SK-N-SH (cell line): ENCODE measurements around the gene STXBP6. TPM values are rescaled to one million over a fixed set of nuclear protein-coding genes. Genes with fewer than 3 reads are reported as not detected.

ENCODE experiments used
- CTCF ChIA-PET: fragments of 300-600, 350-600 bp; formaldehyde crosslinking; extraction: SDS; loops from one replicate; lab custom pipeline; 2021; lab: Yijun Ruan, JAX
- POLR2A ChIA-PET: fragments of 350-600 bp; sonication (Branson Sonifier 250); formaldehyde crosslinking; extraction: SDS; loops from one replicate; lab custom pipeline; 2020; ENCODE audit warnings: antibody characterized with exemption, inconsistent platforms; lab: Yijun Ruan, JAX
- DNase-seq: peaks from one replicate; pipeline ENCODE4 v3.0.0; 2012
- H2AFZ ChIP-seq: fragments of 200-600 bp; sonication (generic); 2 replicates; pipeline ENCODE4 v1.8.1; 2016; ENCODE audit warnings: antibody characterized with exemption, mild to moderate bottlenecking, low read depth
- H3F3A ChIP-seq: fragments of 200-600 bp; sonication (generic); replicated peaks from 2 replicates; pipeline ENCODE3; 2016; ENCODE audit warnings: antibody characterized with exemption, mild to moderate bottlenecking; ENCODE audit not compliant: insufficient read depth
- H3K27ac ChIP-seq, 2 experiments: fragments of 200-500 bp in 1 of 2; fragments of 200-600 bp in 1 of 2; sonication (Bioruptor generic) in 1 of 2; sonication (generic), shearing (Covaris generic) in 1 of 2; 2 replicates each; pipeline versions ENCODE4 v1.5.1 to v1.6.1; 2014 to 2016; ENCODE audit warnings: low read depth in 2 of 2, inconsistent platforms in 1 of 2, low read length in 1 of 2, mild to moderate bottlenecking in 1 of 2, mixed read lengths in 1 of 2
- H3K27me3 ChIP-seq: fragments of 200-600 bp; sonication (generic), shearing (Covaris generic); 2 replicates; pipeline ENCODE4 v1.6.1; 2016; ENCODE audit warnings: mixed run types; ENCODE audit not compliant: insufficient read depth
- H3K36me3 ChIP-seq, 2 experiments: fragments of 200-500 bp in 1 of 2; fragments of 200-600 bp in 1 of 2; sonication (Bioruptor generic) in 1 of 2; sonication (generic) in 1 of 2; replicated peaks in 1 of 2; 2 replicates each; pipeline versions ENCODE3 to v1.5.1; 2014 to 2016; ENCODE audit warnings: low read length in 1 of 2, mild to moderate bottlenecking in 1 of 2; ENCODE audit not compliant: insufficient read depth in 2 of 2, control insufficient read depth in 1 of 2
- H3K4me1 ChIP-seq, 2 experiments: fragments of 200-500 bp in 1 of 2; fragments of 200-600 bp in 1 of 2; sonication (Bioruptor generic) in 1 of 2; sonication (generic), shearing (Covaris generic) in 1 of 2; 2 replicates each; pipeline versions ENCODE4 v1.5.1 to v1.6.1; 2014 to 2016; ENCODE audit warnings: low read depth in 1 of 2, low read length in 1 of 2, mixed run types in 1 of 2; ENCODE audit not compliant: insufficient read depth in 2 of 2, control insufficient read depth in 1 of 2
- H3K4me2 ChIP-seq: fragments of 200-600 bp; sonication (generic), shearing (Covaris generic); 2 replicates; pipeline ENCODE4 v1.6.1; 2017; ENCODE audit warnings: mixed run types
- H3K4me3 ChIP-seq, 2 experiments: fragments of 200-500 bp in 1 of 2; fragments of 200-600 bp in 1 of 2; sonication (Bioruptor generic) in 1 of 2; sonication (generic), shearing (Covaris generic) in 1 of 2; 2 replicates each; pipeline versions ENCODE4 v1.5.1 to v1.8.1; 2014 to 2016; ENCODE audit warnings: low read depth in 2 of 2, inconsistent platforms in 1 of 2, low read length in 1 of 2, mild to moderate bottlenecking in 1 of 2, mixed read lengths in 1 of 2, moderate library complexity in 1 of 2
- H3K79me2 ChIP-seq: fragments of 200-600 bp; sonication (generic); 2 replicates; pipeline ENCODE4 v1.8.1; 2017; ENCODE audit warnings: mild to moderate bottlenecking; ENCODE audit not compliant: insufficient read depth
- H3K9ac ChIP-seq: fragments of 200-600 bp; sonication (generic); 2 replicates; pipeline ENCODE4 v1.6.1; 2017; ENCODE audit warnings: mixed run types
- H3K9me2 ChIP-seq: fragments of 200-600 bp; sonication (generic); 2 replicates; pipeline ENCODE4 v1.6.1; 2017; ENCODE audit warnings: mixed run types
- H3K9me3 ChIP-seq: fragments of 200-600 bp; sonication (generic); 2 replicates; pipeline ENCODE4 v1.6.1; 2017; ENCODE audit warnings: mixed run types, mild to moderate bottlenecking, moderate library complexity
- H4K20me1 ChIP-seq: fragments of 200-600 bp; sonication (generic); 2 replicates; pipeline ENCODE4 v1.6.1; 2017; ENCODE audit warnings: mild to moderate bottlenecking, mixed run types; ENCODE audit not compliant: insufficient read depth
- ELF1 ChIP-seq: IDR thresholded peaks from 2 replicates; pipeline ENCODE4 v1.4.0; 2012
- EP300 ChIP-seq, 2 experiments: IDR thresholded peaks; 2 replicates each; pipeline versions ENCODE4 v1.4.0 to v1.6.1; 2012; ENCODE audit warnings: borderline replicate concordance in 1 of 2, low read depth in 1 of 2, low read length in 1 of 2
- EZH2phosphoT487 ChIP-seq: fragments of 200-600 bp; sonication (generic); IDR thresholded peaks from 2 replicates; pipeline ENCODE4 v1.6.1; 2017; ENCODE audit warnings: low read depth, mixed run types, mild to moderate bottlenecking, antibody characterized with exemption, moderate library complexity, borderline replicate concordance
- FOSL2 ChIP-seq: IDR thresholded peaks from 2 replicates; pipeline ENCODE4 v1.4.0; 2012; ENCODE audit warnings: low read depth, mild to moderate bottlenecking, moderate library complexity, borderline replicate concordance
- FOXJ3 ChIP-seq: sonication (generic); formaldehyde crosslinking; IDR thresholded peaks from 2 replicates; pipeline ENCODE4 v1.5.1; 2020; ENCODE audit warnings: mild to moderate bottlenecking, missing genetic modification reagents
- JUND ChIP-seq: IDR thresholded peaks from 2 replicates; pipeline ENCODE4 v1.4.0; 2012
- NFIC ChIP-seq: IDR thresholded peaks from 2 replicates; pipeline ENCODE4 v1.4.0; 2012; ENCODE audit warnings: borderline replicate concordance
- POLR2AphosphoS5 ChIP-seq: IDR thresholded peaks from 2 replicates; pipeline ENCODE4 v1.6.1; 2012; ENCODE audit warnings: low read depth, low read length
- RFX5 ChIP-seq: IDR thresholded peaks from 2 replicates; pipeline ENCODE4 v1.6.1; 2012; ENCODE audit warnings: mild to moderate bottlenecking, improper control_type of control experiment, low read length
- SMC3 ChIP-seq: IDR thresholded peaks from 2 replicates; pipeline ENCODE4 v1.6.1; 2012; ENCODE audit warnings: low read depth, low read length, improper control_type of control experiment
- TAF1 ChIP-seq: IDR thresholded peaks from 2 replicates; pipeline ENCODE4 v1.6.1; 2012; ENCODE audit warnings: low read depth, mild to moderate bottlenecking, low read length, moderate library complexity, borderline replicate concordance
- WGBS: methylation state at CpG from one replicate; pipeline ENCODE4 v1.1.6; 2017; ENCODE audit warnings: low lambda C conversion rate; 5-methylcytosine and 5-hydroxymethylcytosine counted together
- polyA plus RNA-seq, 3 experiments: library from polyadenylated mRNA; depleted of rRNA; stranded (reverse); fragments of >200 nt; gene quantifications; 2 replicates each; pipeline ENCODE4 v1.2.3, GENCODE V29; 2012
- TF ChIP-seq, protein P1 (sequence below): IDR thresholded peaks from 2 replicates; pipeline ENCODE4; 2012
- TF ChIP-seq, protein P2 (sequence below): fragments of 150-350 bp; IDR thresholded peaks from 2 replicates; pipeline ENCODE4 v1.6.1; 2016; ENCODE audit warnings: mild to moderate bottlenecking, low read depth, low read length
- TF ChIP-seq, protein P3 (sequence below): IDR thresholded peaks from 2 replicates; pipeline ENCODE4 v1.4.0; 2012; ENCODE audit warnings: low read depth
- TF ChIP-seq, protein P4 (sequence below): fragments of 150-350 bp; IDR thresholded peaks from 2 replicates; pipeline ENCODE4 v1.6.1; 2017; ENCODE audit warnings: antibody characterized with exemption, low read length, low read depth, borderline replicate concordance
- TF ChIP-seq, protein P5 (sequence below): fragments of 200-600 bp; sonication (generic); IDR thresholded peaks from 2 replicates; pipeline ENCODE4 v1.6.1; 2017; ENCODE audit warnings: antibody characterized with exemption, mild to moderate bottlenecking, moderate library complexity

The STXBP6 gene
- polyA plus RNA-seq, 1 of the 3 experiments (the other 2 are of a cell fraction) = 0.16 TPM

DNA sequence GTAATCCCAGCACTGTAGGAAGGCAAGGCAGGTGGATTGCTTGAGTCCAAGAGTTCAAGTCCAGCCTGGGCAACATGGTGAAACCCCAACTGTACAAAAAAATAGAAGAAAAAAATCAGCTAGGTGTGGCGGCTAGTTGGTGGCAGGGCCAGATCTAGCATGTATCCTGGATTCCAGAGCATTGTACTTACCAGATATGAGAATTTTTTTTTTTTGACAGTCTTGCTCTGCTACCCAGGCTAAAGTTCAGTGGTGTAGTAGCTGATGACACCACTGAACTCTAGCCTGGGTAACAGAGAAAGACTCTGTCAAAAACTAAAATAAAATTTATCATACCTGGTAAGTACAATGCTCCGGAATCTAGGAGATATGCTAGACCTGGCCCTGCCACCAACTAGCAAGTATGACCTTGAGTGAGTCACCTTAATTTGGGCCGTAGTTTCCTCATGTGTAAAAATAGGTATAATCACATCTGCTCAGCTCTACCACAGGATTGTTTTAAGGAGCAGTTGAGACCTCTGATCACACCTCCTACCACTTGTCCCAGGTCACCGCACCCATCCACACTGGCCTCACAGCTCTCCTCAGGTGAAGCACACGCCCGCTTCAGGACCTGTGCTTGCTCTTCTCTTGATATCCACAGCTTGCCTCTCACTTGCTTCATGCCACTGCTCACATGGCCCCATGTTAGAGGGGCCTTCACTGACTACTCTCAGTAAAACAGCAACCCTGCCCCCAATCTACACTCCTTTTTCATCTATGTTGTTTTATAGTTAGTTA is 140.2 kb downstream of the STXBP6 start:
- Histone ChIP-seq H3K9ac (no peak overlapping the region), H3K79me2 (no peaks in the 10 kb centered on the region), H3K4me3 (no peak overlapping the region), H3K36me3 (no peaks in the 10 kb centered on the region), H4K20me1 (no peaks in the 10 kb centered on the region), H2AFZ (no peak overlapping the region), H3K4me2 (no peak overlapping the region), H3K27me3 (peaks cover 12% of the 10 kb centered on the region; the same call in 1 of the 2 replicates), H3F3A (no peaks in the 10 kb centered on the region), H3K9me3 (no peaks in the 10 kb centered on the region), H3K27ac (no peak overlapping the region), H3K4me1 (no peaks in the 10 kb centered on the region), H3K9me2 (no peaks in the 10 kb centered on the region)
- no peak for DNase-seq
- ChIA-PET CTCF (no interaction called here), POLR2A (no interaction called here)
- 5% methylated on average over 6 of the region's 6 CpGs for WGBS
- TF ChIP-seq, protein P1, sequence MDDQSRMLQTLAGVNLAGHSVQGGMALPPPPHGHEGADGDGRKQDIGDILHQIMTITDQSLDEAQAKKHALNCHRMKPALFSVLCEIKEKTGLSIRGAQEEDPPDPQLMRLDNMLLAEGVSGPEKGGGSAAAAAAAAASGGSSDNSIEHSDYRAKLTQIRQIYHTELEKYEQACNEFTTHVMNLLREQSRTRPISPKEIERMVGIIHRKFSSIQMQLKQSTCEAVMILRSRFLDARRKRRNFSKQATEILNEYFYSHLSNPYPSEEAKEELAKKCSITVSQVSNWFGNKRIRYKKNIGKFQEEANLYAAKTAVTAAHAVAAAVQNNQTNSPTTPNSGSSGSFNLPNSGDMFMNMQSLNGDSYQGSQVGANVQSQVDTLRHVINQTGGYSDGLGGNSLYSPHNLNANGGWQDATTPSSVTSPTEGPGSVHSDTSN = no peak
- TF ChIP-seq RFX5 (no peak), FOXJ3 (CRISPR knock-in tag) (no peak), SMC3 (no peak), EP300 (IDR thresholded peaks at IDR 0.05; ENCODE audit: borderline replicate concordance in 1 of 2, low read depth in 1 of 2, low read length in 1 of 2) (no peak), EZH2phosphoT487 (no peak), JUND (no peak), TAF1 (no peak)
- TF ChIP-seq, protein P2, sequence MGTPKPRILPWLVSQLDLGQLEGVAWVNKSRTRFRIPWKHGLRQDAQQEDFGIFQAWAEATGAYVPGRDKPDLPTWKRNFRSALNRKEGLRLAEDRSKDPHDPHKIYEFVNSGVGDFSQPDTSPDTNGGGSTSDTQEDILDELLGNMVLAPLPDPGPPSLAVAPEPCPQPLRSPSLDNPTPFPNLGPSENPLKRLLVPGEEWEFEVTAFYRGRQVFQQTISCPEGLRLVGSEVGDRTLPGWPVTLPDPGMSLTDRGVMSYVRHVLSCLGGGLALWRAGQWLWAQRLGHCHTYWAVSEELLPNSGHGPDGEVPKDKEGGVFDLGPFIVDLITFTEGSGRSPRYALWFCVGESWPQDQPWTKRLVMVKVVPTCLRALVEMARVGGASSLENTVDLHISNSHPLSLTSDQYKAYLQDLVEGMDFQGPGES = no peak
- TF ChIP-seq, protein P3, sequence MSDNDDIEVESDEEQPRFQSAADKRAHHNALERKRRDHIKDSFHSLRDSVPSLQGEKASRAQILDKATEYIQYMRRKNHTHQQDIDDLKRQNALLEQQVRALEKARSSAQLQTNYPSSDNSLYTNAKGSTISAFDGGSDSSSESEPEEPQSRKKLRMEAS = no peak

DNA sequence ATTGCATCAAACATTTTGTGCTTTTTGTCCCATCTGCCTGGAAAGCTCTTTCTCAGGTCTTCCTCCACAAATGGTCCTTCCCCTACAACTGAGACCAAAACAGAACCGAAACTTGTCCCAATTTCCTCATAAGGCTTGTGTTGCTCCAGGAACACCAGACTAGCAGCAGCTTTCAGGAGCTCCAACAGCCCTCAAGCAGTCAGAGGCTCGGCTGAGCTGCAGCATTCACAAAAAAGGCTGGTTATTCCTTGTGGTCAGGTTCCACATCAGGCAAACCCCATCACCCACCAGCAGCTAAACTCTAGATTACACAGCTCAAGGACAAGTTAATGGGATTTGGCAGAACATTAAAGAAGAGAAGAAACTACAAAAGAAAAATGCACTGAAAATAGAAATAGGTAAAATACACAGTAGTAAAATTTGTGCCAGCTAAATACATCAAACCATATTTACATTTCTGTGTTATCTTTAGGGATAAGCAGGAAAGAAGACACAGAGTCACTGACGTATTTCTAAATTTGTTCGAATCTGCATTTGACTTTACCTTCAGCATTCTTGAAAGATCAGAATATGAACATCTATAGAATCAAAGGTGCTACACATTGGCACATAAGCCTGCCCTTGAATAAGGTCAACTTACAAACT is 141.2 kb downstream of the STXBP6 start:
- no peak overlapping the region for H3K4me2 ChIP-seq
- no peak overlapping the region for H3K9ac ChIP-seq
- H3K4me3 ChIP-seq = no peak overlapping the region
- no peak overlapping the region for H2AFZ ChIP-seq
- no peak overlapping the region for H3K27ac ChIP-seq
- no peaks in the 10 kb centered on the region for H3K36me3 ChIP-seq
- CTCF ChIA-PET = no interaction called here
- H4K20me1 ChIP-seq = no peaks in the 10 kb centered on the region
- peaks cover 12% of the 10 kb centered on the region; the same call in 1 of the 2 replicates for H3K27me3 ChIP-seq
- WGBS = 4% methylated on average over 4 of the region's 4 CpGs
- H3K9me2 ChIP-seq = no peaks in the 10 kb centered on the region
- no peaks in the 10 kb centered on the region for H3F3A ChIP-seq
- no peak for DNase-seq
- no peaks in the 10 kb centered on the region for H3K4me1 ChIP-seq
- H3K9me3 ChIP-seq = no peaks in the 10 kb centered on the region
- H3K79me2 ChIP-seq = no peaks in the 10 kb centered on the region
- POLR2A ChIA-PET = no interaction called here
- TF ChIP-seq SMC3 = no peak
- TF ChIP-seq ELF1 = no peak
- TF ChIP-seq FOXJ3 (CRISPR knock-in tag) = no peak
- TF ChIP-seq, protein P2 = no peak
- TF ChIP-seq FOSL2 = no peak
- TF ChIP-seq, protein P4, sequence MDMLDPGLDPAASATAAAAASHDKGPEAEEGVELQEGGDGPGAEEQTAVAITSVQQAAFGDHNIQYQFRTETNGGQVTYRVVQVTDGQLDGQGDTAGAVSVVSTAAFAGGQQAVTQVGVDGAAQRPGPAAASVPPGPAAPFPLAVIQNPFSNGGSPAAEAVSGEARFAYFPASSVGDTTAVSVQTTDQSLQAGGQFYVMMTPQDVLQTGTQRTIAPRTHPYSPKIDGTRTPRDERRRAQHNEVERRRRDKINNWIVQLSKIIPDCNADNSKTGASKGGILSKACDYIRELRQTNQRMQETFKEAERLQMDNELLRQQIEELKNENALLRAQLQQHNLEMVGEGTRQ = no peak
- no peak for TF ChIP-seq POLR2AphosphoS5
- TF ChIP-seq, protein P1 = no peak
- TF ChIP-seq, protein P5, sequence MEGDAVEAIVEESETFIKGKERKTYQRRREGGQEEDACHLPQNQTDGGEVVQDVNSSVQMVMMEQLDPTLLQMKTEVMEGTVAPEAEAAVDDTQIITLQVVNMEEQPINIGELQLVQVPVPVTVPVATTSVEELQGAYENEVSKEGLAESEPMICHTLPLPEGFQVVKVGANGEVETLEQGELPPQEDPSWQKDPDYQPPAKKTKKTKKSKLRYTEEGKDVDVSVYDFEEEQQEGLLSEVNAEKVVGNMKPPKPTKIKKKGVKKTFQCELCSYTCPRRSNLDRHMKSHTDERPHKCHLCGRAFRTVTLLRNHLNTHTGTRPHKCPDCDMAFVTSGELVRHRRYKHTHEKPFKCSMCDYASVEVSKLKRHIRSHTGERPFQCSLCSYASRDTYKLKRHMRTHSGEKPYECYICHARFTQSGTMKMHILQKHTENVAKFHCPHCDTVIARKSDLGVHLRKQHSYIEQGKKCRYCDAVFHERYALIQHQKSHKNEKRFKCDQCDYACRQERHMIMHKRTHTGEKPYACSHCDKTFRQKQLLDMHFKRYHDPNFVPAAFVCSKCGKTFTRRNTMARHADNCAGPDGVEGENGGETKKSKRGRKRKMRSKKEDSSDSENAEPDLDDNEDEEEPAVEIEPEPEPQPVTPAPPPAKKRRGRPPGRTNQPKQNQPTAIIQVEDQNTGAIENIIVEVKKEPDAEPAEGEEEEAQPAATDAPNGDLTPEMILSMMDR = no peak
- TF ChIP-seq NFIC = no peak
- no peak for TF ChIP-seq TAF1
